ENCODE measurements around the gene RFWD3.

DNA sequence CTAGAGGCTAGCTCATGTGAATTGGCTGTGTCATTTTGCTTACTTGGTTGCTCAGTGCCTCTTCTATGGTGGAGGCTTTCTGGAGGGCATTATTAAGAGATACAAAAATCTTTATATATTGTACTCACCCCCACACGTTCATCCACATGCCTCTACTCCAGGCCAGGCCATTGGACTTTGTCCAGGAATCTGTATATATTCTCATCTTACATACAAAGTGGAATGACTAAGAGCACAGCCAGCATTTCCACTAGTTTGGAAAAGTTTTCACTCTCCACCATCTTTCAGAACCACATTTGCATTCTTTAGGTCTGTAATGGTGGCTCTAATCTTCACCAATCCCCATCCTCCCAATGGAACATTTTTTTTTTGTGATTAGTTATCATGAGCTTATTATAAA, 55.0 kb downstream of the RFWD3 start:
- no peak for TF ChIP-seq POLR2AphosphoS5 (IDR thresholded peaks at IDR 0.05; ENCODE audit: low read depth, low read length)
- no peak for TF ChIP-seq ATF3 (IDR thresholded peaks at IDR 0.05; ENCODE audit: insufficient read depth, low read depth, low read length)
- TF ChIP-seq, protein P1, sequence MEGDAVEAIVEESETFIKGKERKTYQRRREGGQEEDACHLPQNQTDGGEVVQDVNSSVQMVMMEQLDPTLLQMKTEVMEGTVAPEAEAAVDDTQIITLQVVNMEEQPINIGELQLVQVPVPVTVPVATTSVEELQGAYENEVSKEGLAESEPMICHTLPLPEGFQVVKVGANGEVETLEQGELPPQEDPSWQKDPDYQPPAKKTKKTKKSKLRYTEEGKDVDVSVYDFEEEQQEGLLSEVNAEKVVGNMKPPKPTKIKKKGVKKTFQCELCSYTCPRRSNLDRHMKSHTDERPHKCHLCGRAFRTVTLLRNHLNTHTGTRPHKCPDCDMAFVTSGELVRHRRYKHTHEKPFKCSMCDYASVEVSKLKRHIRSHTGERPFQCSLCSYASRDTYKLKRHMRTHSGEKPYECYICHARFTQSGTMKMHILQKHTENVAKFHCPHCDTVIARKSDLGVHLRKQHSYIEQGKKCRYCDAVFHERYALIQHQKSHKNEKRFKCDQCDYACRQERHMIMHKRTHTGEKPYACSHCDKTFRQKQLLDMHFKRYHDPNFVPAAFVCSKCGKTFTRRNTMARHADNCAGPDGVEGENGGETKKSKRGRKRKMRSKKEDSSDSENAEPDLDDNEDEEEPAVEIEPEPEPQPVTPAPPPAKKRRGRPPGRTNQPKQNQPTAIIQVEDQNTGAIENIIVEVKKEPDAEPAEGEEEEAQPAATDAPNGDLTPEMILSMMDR (IDR thresholded peaks at IDR 0.05; ENCODE audit: control extremely low read depth in 1 of 3, insufficient read depth in 1 of 3, low read depth in 1 of 3, low read length in 3 of 3), result no peak
- no peak for TF ChIP-seq ZNF274 (IDR thresholded peaks at IDR 0.05; ENCODE audit: borderline replicate concordance, extremely low read depth, low read length)
- no peak for TF ChIP-seq JUND (IDR thresholded peaks at IDR 0.05; ENCODE audit: low read length)
- TF ChIP-seq HDAC2 (IDR thresholded peaks at IDR 0.05; ENCODE audit: borderline replicate concordance in 1 of 2, low read depth in 2 of 2, low read length in 2 of 2), result no peak
- TF ChIP-seq CREB1 (IDR thresholded peaks at IDR 0.05), result no peak
- TF ChIP-seq POLR2A (IDR thresholded peaks at IDR 0.05; ENCODE audit: control extremely low read depth in 1 of 2, low read depth in 2 of 2, low read length in 2 of 2), result no peak
- no peak for TF ChIP-seq TEAD4 (IDR thresholded peaks at IDR 0.05; ENCODE audit: low read depth, low read length)
- TF ChIP-seq SP2 (IDR thresholded peaks at IDR 0.05; ENCODE audit: low read length), result no peak
- TF ChIP-seq RNF2 (IDR thresholded peaks at IDR 0.05; ENCODE audit: borderline replicate concordance, low read depth, low read length, missing control alignments, poor library complexity, severe bottlenecking), result no peak
- no peak for TF ChIP-seq SIRT6 (IDR thresholded peaks at IDR 0.05; ENCODE audit: low read length)
- no peak for TF ChIP-seq EGR1 (IDR thresholded peaks at IDR 0.05; ENCODE audit: borderline replicate concordance, low read depth, low read length)

Data from H1 (cell line).